GM19238 (cell line): ENCODE results near the gene LHPP.

Experiments used
- DNase-seq: peaks from one replicate; pipeline ENCODE4 v3.0.0; 2011; ENCODE audit warnings: low spot score; ENCODE audit not compliant: insufficient read length

Gene LHPP

GRCh38 chr10:124496150-124496549 is 34.5 kb downstream of the LHPP start:
- DNase-seq, result no peak

GRCh38 chr10:124496620-124497019 is 35.0 kb downstream of the LHPP start:
- no peak for DNase-seq

- DNase-seq, result no peak
These were observed 35.7 kb downstream of the LHPP start for GRCh38 chr10:124497196-124497881.

GRCh38 chr10:124498056-124498455 is 36.4 kb downstream of the LHPP start:
- DNase-seq, result no peak

GRCh38 chr10:124500757-124501156 is 39.1 kb downstream of the LHPP start:
- no peak for DNase-seq

- DNase-seq, result no peak
These were observed 43.1 kb downstream of the LHPP start for GRCh38 chr10:124504711-124505110.

- no peak for DNase-seq
These were observed 43.7 kb downstream of the LHPP start for GRCh38 chr10:124505279-124505678.

GRCh38 chr10:124508070-124508667 is 46.5 kb downstream of the LHPP start:
- no peak for DNase-seq

- no peak for DNase-seq
These were observed 47.4 kb downstream of the LHPP start for GRCh38 chr10:124508907-124509454.

GRCh38 chr10:124509880-124510632 is 48.4 kb downstream of the LHPP start:
- DNase-seq, result no peak

- no peak for DNase-seq
These were observed 49.1 kb downstream of the LHPP start for GRCh38 chr10:124510759-124511158.

GRCh38 chr10:124511205-124512039 is 49.8 kb downstream of the LHPP start:
- DNase-seq, result no peak

GRCh38 chr10:124512040-124512428 is 50.4 kb downstream of the LHPP start:
- no peak for DNase-seq

- no peak for DNase-seq
These were observed 51.0 kb downstream of the LHPP start for GRCh38 chr10:124512600-124512999.

- no peak for DNase-seq
These were observed 53.8 kb downstream of the LHPP start for GRCh38 chr10:124515244-124515970.

- no peak for DNase-seq
These were observed 54.6 kb downstream of the LHPP start for GRCh38 chr10:124516181-124516580.

GRCh38 chr10:124516746-124517397 is 55.2 kb downstream of the LHPP start:
- no peak for DNase-seq

GRCh38 chr10:124517461-124517860 is 55.8 kb downstream of the LHPP start:
- DNase-seq, result no peak

- no peak for DNase-seq
These were observed 56.3 kb downstream of the LHPP start for GRCh38 chr10:124517931-124518330.

GRCh38 chr10:124518366-124518765 is 56.7 kb downstream of the LHPP start:
- DNase-seq, result no peak
